Activated naive CD8-positive, alpha-beta T cell treated with anti-CD3 and anti-CD28 coated beads, Interleukin-2, amount 10 ng/mL, durations not matched to agents 7 days and 5 days (primary cell): ENCODE measurements around the gene ZNF514. TPM values are rescaled to one million over a fixed set of nuclear protein-coding genes. Genes with fewer than 3 reads are reported as not detected.
"Not testable (repeated sequence)": the region's sequence is repeated elsewhere in the genome, so short reads cannot be mapped to it uniquely, and the experiment has no call there.

Source experiments
- ATAC-seq: fragments of 150-1000 bp; cut with Tn5 transposase; one replicate; pipeline ENCODE4 v1.10.0; 2021; ENCODE audit warnings: low read depth, moderate library complexity
- POLR2A ChIA-PET: fragments of 350-600 bp; sonication (Branson Sonifier 250); formaldehyde crosslinking; loops from one replicate; lab custom pipeline; 2021; ENCODE audit warnings: antibody characterized with exemption; lab: Charles Lee
- DNase-seq: peaks from one replicate; pipeline ENCODE4 v3.0.0; 2021
- H3K27ac Mint-ChIP-seq: one replicate; pipeline ENCODE4 v1.8.0; 2022; ENCODE audit warnings: mild to moderate bottlenecking, mixed read lengths
- H3K27me3 Mint-ChIP-seq: one replicate; pipeline ENCODE4 v1.8.0; 2022; ENCODE audit warnings: mild to moderate bottlenecking, moderate library complexity, mixed read lengths
- H3K36me3 Mint-ChIP-seq: one replicate; pipeline ENCODE4 v1.8.0; 2021; ENCODE audit warnings: mild to moderate bottlenecking, mixed read lengths
- H3K4me1 Mint-ChIP-seq: one replicate; pipeline ENCODE4 v1.8.0; 2021; ENCODE audit warnings: mixed read lengths
- H3K4me3 Mint-ChIP-seq: one replicate; pipeline ENCODE4 v1.8.0; 2022; ENCODE audit warnings: mild to moderate bottlenecking, moderate library complexity, mixed read lengths
- H3K9me3 Mint-ChIP-seq: one replicate; pipeline ENCODE4 v1.8.0; 2021; ENCODE audit warnings: mixed read lengths
- total RNA-seq, 2 experiments: library from RNA; stranded (reverse); gene quantifications; one replicate each; pipeline ENCODE4 v1.2.3, GENCODE V29; 2021

The ZNF514 gene
- total RNA-seq, 2 experiments from 2014 or later: 22.7 to 26.7 TPM

DNA sequence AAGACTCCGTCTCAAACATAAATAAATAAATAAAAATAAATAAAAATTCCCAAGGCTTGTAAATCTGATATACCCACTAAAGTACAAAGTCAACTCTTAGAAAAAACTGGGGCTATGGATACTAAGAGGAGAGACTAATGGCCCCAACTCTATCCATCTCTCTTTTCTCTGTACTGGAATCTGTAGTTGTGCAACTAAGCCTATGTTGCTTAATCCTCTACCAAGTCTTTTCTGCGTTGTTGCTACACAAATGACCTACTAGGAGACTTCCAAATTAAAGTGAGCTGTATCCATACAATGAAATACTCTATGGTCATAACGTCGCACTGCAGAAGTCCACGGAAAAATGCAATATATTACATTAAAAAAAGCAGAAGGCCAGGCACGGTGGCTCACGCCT is 46.2 kb downstream of the ZNF514 start:
- POLR2A ChIA-PET: no interaction called here
- H3K4me3 Mint-ChIP-seq: no peak overlapping the region
- H3K27me3 Mint-ChIP-seq: no peaks in the 10 kb centered on the region
- ATAC-seq: no peak
- H3K27ac Mint-ChIP-seq: no peak overlapping the region
- peaks cover 19% of the 10 kb centered on the region for H3K4me1 Mint-ChIP-seq
- no peaks in the 10 kb centered on the region for H3K9me3 Mint-ChIP-seq
- peaks cover 26% of the 10 kb centered on the region for H3K36me3 Mint-ChIP-seq
- DNase-seq: no peak

DNA sequence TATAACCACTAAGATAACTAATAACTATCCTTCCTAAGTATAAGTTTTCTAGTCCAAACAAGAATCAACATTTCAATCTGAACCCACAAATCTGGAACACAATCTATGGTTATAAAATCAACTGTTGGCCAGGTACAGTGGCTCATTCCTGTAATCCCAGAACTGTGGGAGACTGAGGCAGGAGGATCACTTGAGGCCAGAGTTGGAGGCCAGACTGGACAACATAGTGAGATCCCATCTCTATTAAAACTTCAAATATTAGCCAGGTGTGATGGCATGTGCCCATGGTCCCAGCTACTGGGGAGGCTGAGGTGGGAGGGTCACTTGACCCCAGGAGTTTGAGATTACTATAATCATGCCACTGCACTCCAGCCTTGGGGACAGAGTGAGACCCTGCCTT is 49.3 kb downstream of the ZNF514 start:
- H3K4me1 Mint-ChIP-seq: peaks cover 7% of the 10 kb centered on the region
- no peaks in the 10 kb centered on the region for H3K9me3 Mint-ChIP-seq
- no peak overlapping the region for H3K27ac Mint-ChIP-seq
- H3K27me3 Mint-ChIP-seq: no peaks in the 10 kb centered on the region
- peaks cover 40% of the 10 kb centered on the region for H3K36me3 Mint-ChIP-seq
- H3K4me3 Mint-ChIP-seq: no peak overlapping the region
- ATAC-seq (no peak), DNase-seq (no peak)
- POLR2A ChIA-PET: no interaction called here

DNA sequence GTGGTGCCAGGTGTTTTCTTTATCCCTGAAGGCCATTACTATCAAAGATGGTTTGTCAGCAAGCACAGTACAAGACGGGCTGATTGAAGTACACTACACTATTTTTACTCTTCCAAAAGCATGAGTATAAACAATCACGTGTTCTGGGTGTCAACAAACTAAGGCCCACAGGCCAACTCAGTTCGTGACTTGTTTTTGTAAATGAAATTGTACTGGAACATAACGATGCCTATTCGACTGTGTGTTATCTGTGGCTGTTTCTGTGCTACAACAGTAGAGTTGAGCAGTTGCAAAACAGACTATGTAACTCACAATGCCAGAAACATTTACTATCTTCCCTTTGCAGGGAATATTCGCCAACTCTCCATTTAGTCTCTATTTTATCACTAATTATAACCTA is 50.4 kb downstream of the ZNF514 start:
- Mint-ChIP-seq H3K4me1 (no peaks in the 10 kb centered on the region), H3K36me3 (peaks cover 38% of the 10 kb centered on the region), H3K27me3 (no peaks in the 10 kb centered on the region), H3K9me3 (no peaks in the 10 kb centered on the region), H3K4me3 (no peak overlapping the region), H3K27ac (no peak overlapping the region)
- POLR2A ChIA-PET: no interaction called here
- DNase-seq (no peak), ATAC-seq (no peak)

DNA sequence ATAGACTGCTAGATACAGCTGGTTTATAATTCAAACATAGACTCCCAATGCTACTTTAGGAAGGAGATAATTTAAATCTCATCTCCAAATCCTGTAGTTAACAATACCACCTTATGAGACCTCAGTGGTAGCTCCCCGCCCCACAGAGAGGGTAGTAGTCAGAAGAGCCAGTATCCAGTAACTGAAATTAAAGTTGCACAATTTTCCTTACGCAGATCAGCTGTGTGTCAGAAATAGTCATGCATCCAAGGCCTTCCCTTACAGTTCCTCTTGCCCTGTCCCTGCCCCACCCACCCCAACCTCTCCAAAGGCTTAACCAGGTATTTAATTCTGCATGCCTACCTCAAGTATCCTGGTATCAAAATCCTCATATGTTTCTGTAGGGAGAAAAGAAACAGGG is 53.6 kb downstream of the ZNF514 start:
- no peak overlapping the region for H3K27ac Mint-ChIP-seq
- no peak overlapping the region for H3K4me3 Mint-ChIP-seq
- POLR2A ChIA-PET: no interaction called here
- ATAC-seq: no peak
- no peaks in the 10 kb centered on the region for H3K4me1 Mint-ChIP-seq
- H3K9me3 Mint-ChIP-seq: no peaks in the 10 kb centered on the region
- H3K36me3 Mint-ChIP-seq: peaks cover 43% of the 10 kb centered on the region
- DNase-seq: no peak
- H3K27me3 Mint-ChIP-seq: no peaks in the 10 kb centered on the region

- ATAC-seq: no peak
- POLR2A ChIA-PET: no interaction called here
- no peaks in the 10 kb centered on the region for H3K4me1 Mint-ChIP-seq
- no peaks in the 10 kb centered on the region for H3K9me3 Mint-ChIP-seq
- peaks cover 46% of the 10 kb centered on the region for H3K36me3 Mint-ChIP-seq
- DNase-seq: no peak
- no peaks in the 10 kb centered on the region for H3K27me3 Mint-ChIP-seq
- no peak overlapping the region for H3K27ac Mint-ChIP-seq
- H3K4me3 Mint-ChIP-seq: no peak overlapping the region
These were observed 55.0 kb downstream of the ZNF514 start for GRCh38 chr2:95104606-95105005.

DNA sequence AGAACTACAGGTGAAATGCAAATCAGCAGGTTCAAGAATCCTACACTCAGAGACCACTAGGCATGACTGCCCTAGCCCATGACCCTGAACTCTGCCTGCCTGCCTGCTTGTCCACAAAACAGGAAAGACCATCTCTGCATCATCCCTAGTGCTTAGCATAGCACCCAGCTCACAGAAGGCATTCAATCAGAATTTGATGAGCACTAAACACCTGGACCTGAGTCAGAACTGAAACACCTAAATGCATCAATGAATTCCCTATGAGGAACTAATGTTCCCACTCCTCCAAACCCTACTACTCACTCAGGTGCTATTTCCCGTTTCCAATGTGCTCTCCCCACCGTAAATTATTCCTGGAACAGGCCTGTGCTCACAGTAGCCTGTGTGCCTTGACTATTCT is 59.7 kb downstream of the ZNF514 start:
- Mint-ChIP-seq H3K36me3 (peaks cover 62% of the 10 kb centered on the region), H3K9me3 (peaks cover 6% of the 10 kb centered on the region), H3K27me3 (no peaks in the 10 kb centered on the region), H3K27ac (no peak overlapping the region), H3K4me3 (no peak overlapping the region), H3K4me1 (peaks cover 10% of the 10 kb centered on the region)
- ATAC-seq (no peak), DNase-seq (no peak)
- POLR2A ChIA-PET: no interaction called here

- H3K27ac Mint-ChIP-seq, H3K9me3 Mint-ChIP-seq, H3K27me3 Mint-ChIP-seq, H3K4me3 Mint-ChIP-seq, POLR2A ChIA-PET, ATAC-seq, DNase-seq: not testable (repeated sequence)
- H3K4me1 Mint-ChIP-seq: peaks cover 16% of the 10 kb centered on the region
- H3K36me3 Mint-ChIP-seq: peaks cover 70% of the 10 kb centered on the region
These were observed 61.4 kb downstream of the ZNF514 start for GRCh38 chr2:95098273-95098672.

Other genes with a start within 250 kb of the ZNF514 start
- 100 to 1,000 TPM; 174 to 184 TPM for gene MAL, start 134.1 kb downstream of the ZNF514 start, total RNA-seq
- gene MRPS5, start 38.0 kb downstream of the ZNF514 start, total RNA-seq: 10 to 100 TPM; 75.2 to 79.3 TPM
- 1 to 10 TPM; 5.8 to 6.6 TPM for gene ZNF2, start 6.0 kb upstream of the ZNF514 start, total RNA-seq
- gene ZNF892, start 47.7 kb upstream of the ZNF514 start, total RNA-seq: 1 to 10 TPM; 4.4 to 4.8 TPM
- 1 to 10 TPM in 1 of 2 experiments, under 1 TPM in 1; 0.82 to 1.0 TPM for gene PROM2, start 114.6 kb upstream of the ZNF514 start, total RNA-seq
- gene KCNIP3, start 137.5 kb upstream of the ZNF514 start, total RNA-seq: not detected
- gene FAHD2A, start 242.9 kb upstream of the ZNF514 start, total RNA-seq: 10 to 100 TPM; 34.8 to 38.2 TPM